VCaP (cell line): ENCODE results near the gene IGF2BP3.
"Not testable (repeated sequence)": the region's sequence is repeated elsewhere in the genome, so short reads cannot be mapped to it uniquely, and the experiment has no call there.

Experiments
- H3K27ac ChIP-seq: fragments of 450-650 bp; 2 replicates; pipeline ENCODE4 v1.5.1; 2017
- CTCF ChIP-seq: fragments of 450-650 bp; conservative IDR thresholded peaks from 2 replicates; pipeline ENCODE4 v1.5.1; 2017; ENCODE audit warnings: mild to moderate bottlenecking, moderate library complexity

The IGF2BP3 gene

GRCh38 chr7:23419160-23419559, 51.1 kb downstream of the IGF2BP3 start:
- no peak overlapping the region for H3K27ac ChIP-seq
- no peak for TF ChIP-seq CTCF

- H3K27ac ChIP-seq, result no peak overlapping the region
- no peak for TF ChIP-seq CTCF
These were observed 52.2 kb downstream of the IGF2BP3 start for GRCh38 chr7:23418046-23418445.

- no peak for TF ChIP-seq CTCF
- no peak overlapping the region for H3K27ac ChIP-seq
These were observed 55.1 kb downstream of the IGF2BP3 start for GRCh38 chr7:23415198-23415597.

GRCh38 chr7:23410446-23411183, 59.7 kb downstream of the IGF2BP3 start:
- no peak overlapping the region for H3K27ac ChIP-seq
- TF ChIP-seq CTCF, result no peak

GRCh38 chr7:23406564-23406963, 63.7 kb downstream of the IGF2BP3 start:
- H3K27ac ChIP-seq, result not testable (repeated sequence)

GRCh38 chr7:23405240-23405618, 65.1 kb downstream of the IGF2BP3 start:
- no peak for TF ChIP-seq CTCF
- H3K27ac ChIP-seq, result no peak overlapping the region

- TF ChIP-seq CTCF, result no peak
- no peak overlapping the region for H3K27ac ChIP-seq
These were observed 65.6 kb downstream of the IGF2BP3 start for GRCh38 chr7:23404546-23405239.

GRCh38 chr7:23403970-23404369, 66.3 kb downstream of the IGF2BP3 start:
- TF ChIP-seq CTCF, result no peak
- no peak overlapping the region for H3K27ac ChIP-seq

- H3K27ac ChIP-seq, result not testable (repeated sequence)
These were observed 72.2 kb downstream of the IGF2BP3 start for GRCh38 chr7:23398090-23398489.
